ENCODE measurements around the gene SPATA20.

Gene SPATA20

DNA sequence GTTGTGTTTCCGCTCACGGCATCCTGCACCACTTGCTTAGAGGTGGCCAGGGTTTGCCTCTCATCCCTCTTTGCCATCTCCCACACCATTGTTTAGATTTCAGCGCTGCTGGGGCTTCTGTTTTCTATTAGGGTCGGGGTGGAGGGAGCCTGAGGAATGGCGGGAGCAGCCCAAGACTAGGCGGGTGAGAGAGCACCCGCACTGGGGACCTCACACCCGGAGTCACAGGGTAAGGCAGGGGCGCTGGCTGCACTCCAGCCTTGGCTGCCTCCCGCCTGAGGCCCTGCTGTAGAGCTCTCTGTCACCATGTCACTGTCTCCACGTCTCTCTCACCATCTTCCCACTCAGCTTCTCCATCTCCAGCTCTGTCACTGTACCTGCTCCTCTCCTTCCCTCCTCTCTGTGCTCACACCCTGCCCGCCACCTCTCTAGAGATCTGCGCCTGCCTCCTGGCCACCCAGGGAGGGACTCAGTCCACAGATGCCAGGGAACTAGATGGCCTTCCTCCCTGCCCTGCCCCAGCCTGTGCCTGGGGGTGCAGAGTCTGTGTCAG is 54.9 kb downstream of the SPATA20 start:
- DNase-seq (ENCODE audit: low spot score) = no peak

DNA sequence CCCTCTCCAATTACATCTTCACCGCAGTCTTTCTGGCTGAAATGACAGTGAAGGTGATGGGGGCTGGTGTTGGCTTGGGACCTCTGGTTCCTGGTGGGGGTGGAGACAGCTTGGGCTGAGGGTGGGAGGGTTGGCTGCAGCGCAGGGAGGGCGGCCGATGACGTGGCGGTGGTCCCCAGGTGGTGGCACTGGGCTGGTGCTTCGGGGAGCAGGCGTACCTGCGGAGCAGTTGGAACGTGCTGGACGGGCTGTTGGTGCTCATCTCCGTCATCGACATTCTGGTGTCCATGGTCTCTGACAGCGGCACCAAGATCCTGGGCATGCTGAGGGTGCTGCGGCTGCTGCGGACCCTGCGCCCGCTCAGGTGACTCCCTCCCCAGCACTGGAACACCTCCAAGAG is 55.9 kb downstream of the SPATA20 start:
- no peak for DNase-seq (ENCODE audit: low spot score)

DNA sequence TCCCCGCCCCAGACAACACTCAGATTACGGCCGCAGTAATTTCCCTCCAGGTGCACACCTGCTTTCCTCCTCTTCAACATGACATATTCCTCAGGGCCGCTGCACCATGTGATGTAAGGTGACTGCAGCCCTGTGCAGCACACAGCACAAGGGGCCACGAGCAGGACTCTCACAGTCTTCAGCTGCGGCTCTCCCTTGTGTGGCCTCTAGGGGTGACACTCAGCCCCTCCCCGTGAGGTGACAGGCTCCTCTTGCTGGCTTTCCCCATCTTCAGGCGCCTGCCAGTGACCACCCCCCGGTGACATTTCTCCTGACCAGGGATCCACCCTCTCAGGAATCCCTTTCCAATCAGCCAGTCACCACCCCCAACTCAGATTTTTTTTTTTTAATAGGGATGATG is 56.4 kb downstream of the SPATA20 start:
- DNase-seq (ENCODE audit: low spot score) = no peak

DNA sequence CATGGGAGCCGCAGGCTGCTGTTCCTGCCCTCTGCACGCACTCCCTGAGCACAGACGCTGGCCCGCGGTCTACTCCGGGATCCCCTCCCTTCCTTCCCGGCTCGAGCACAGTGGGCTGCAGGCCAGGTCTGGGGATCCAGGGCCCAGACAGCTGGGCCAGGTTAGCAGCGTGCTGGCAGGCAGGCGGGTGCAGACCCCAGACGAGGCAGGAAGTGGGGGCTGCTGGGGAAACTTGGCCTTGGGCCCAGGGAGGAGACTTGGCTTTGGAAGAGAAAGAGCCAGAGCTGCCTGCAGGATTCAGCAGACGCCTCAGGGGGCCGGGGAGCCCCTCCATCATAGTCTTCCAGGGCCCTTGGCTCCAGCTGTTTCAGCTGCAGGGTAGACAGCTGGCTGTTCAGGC is 57.5 kb downstream of the SPATA20 start:
- no peak for DNase-seq (ENCODE audit: low spot score)

DNA sequence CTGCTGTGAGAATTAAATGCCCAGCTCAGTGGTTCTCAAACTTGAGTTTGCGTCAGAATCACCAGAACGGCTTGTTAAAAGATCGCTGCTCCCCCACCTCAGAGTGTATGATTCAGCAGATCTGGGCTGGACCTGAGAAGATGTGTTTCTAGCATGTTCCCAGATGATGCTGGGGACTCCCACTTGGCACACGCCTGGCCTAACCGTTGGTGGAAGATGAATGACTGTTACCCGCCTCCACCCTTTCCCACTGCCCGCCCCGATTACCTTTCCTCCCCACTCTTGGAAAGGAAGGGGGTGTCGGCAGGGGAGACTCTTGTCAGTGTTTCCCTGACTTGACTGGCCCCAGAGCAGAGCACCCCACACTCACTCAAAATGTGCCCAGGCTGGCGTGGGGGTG is 58.5 kb downstream of the SPATA20 start:
- no peak for DNase-seq (ENCODE audit: low spot score)

All from LoVo (cell line).